GM19452 (cell line): ENCODE results near the gene XRRA1.
"Not testable (repeated sequence)": the region's sequence is repeated elsewhere in the genome, so short reads cannot be mapped to it uniquely, and the experiment has no call there.

Experiments
- ATAC-seq: cut with Tn5 transposase; IDR thresholded peaks from one replicate; pipeline ENCODE4 v1.9.1; 2021; ENCODE audit not compliant: unreplicated experiment

XRRA1 gene

GRCh38 chr11:74905326-74905725 lies 43.6 kb downstream of the XRRA1 start:
- no peak for ATAC-seq

GRCh38 chr11:74902342-74902741 lies 46.5 kb downstream of the XRRA1 start:
- no peak for ATAC-seq

GRCh38 chr11:74896311-74896710 lies 52.6 kb downstream of the XRRA1 start:
- no peak for ATAC-seq

GRCh38 chr11:74895340-74896116 lies 53.4 kb downstream of the XRRA1 start:
- ATAC-seq, result no peak

GRCh38 chr11:74893015-74893414 lies 55.9 kb downstream of the XRRA1 start:
- ATAC-seq, result not testable (repeated sequence)

GRCh38 chr11:74877132-74877531 lies 71.8 kb downstream of the XRRA1 start:
- no peak for ATAC-seq

- ATAC-seq, result no peak
Measured at GRCh38 chr11:74871037-74871436, 77.9 kb downstream of the XRRA1 start.

GRCh38 chr11:74870485-74870884 lies 78.4 kb downstream of the XRRA1 start:
- no peak for ATAC-seq

GRCh38 chr11:74866557-74866956 lies 82.3 kb downstream of the XRRA1 start:
- no peak for ATAC-seq

GRCh38 chr11:74863410-74863809 lies 85.5 kb downstream of the XRRA1 start:
- ATAC-seq, result no peak

GRCh38 chr11:74860743-74861142 lies 88.1 kb downstream of the XRRA1 start:
- ATAC-seq, result no peak

- ATAC-seq, result no peak
Measured at GRCh38 chr11:74853223-74853622, 95.7 kb downstream of the XRRA1 start.

- no peak for ATAC-seq
Measured at GRCh38 chr11:74849525-74850391, 99.1 kb downstream of the XRRA1 start.

GRCh38 chr11:74847895-74848294 lies 101.0 kb downstream of the XRRA1 start:
- ATAC-seq, result no peak

GRCh38 chr11:74847395-74847794 lies 101.5 kb downstream of the XRRA1 start:
- no peak for ATAC-seq

GRCh38 chr11:74846770-74847169 lies 102.1 kb downstream of the XRRA1 start:
- ATAC-seq, result no peak

GRCh38 chr11:74845978-74846517 lies 102.8 kb downstream of the XRRA1 start:
- ATAC-seq, result no peak

GRCh38 chr11:74844865-74845264 lies 104.0 kb downstream of the XRRA1 start:
- no peak for ATAC-seq

- no peak for ATAC-seq
Measured at GRCh38 chr11:74844072-74844471, 104.8 kb downstream of the XRRA1 start.

- no peak for ATAC-seq
Measured at GRCh38 chr11:74842967-74843366, 105.9 kb downstream of the XRRA1 start.

- no peak for ATAC-seq
Measured at GRCh38 chr11:74840486-74840885, 108.4 kb downstream of the XRRA1 start.

- no peak for ATAC-seq
Measured at GRCh38 chr11:74839971-74840370, 108.9 kb downstream of the XRRA1 start.
